Right cardiac atrium (tissue), 5 donors: ENCODE measurements around the gene ZNF236. TPM values are rescaled to one million over a fixed set of nuclear protein-coding genes. Genes with fewer than 3 reads are reported as not detected.
A peak's percentile ranks its signal among the peaks of the same experiment; 100 is the strongest.

ENCODE experiments used
- ATAC-seq, 2 donors: fragments of 200-7000 bp; cut with Tn5 transposase; one replicate each; pipeline versions ENCODE4 v1.8.0 to v1.9.1; 2020; ENCODE audit warnings: moderate library complexity in 2 of 2, mild to moderate bottlenecking in 1 of 2
- DNase-seq, 3 donors: peaks; one replicate each; pipeline ENCODE4 v3.0.0-alpha.2; 2020
- H3K27ac ChIP-seq: one replicate; pipeline ENCODE4 v1.5.1; 2013; ENCODE audit warnings: mild to moderate bottlenecking, low read length, control low read depth, moderate library complexity
- H3K27me3 ChIP-seq: one replicate; pipeline ENCODE4 v1.6.1; 2013; ENCODE audit not compliant: control insufficient read depth, insufficient read depth
- H3K4me1 ChIP-seq: one replicate; pipeline ENCODE4 v1.6.1; 2013; ENCODE audit warnings: low read length; ENCODE audit not compliant: control insufficient read depth, insufficient read depth
- H3K4me3 ChIP-seq: one replicate; pipeline ENCODE4 v1.5.1; 2013; ENCODE audit warnings: low read length, control low read depth
- H3K9me3 ChIP-seq: one replicate; pipeline ENCODE4 v1.6.1; 2013; ENCODE audit warnings: low read length; ENCODE audit not compliant: control insufficient read depth
- WGBS: extraction: QIAGEN DNeasy Blood & Tissue Kit; methylation state at CpG from one replicate; pipeline ENCODE4 v1.1.7; 2013; 5-methylcytosine and 5-hydroxymethylcytosine counted together
- intact Hi-C, 4 donors: fragments of 100-400 bp; cut with DNase I; formaldehyde crosslinking; loops; one replicate each; pipeline versions ENCODE4 v1.11.0 to v1.14.0; 2022 to 2023
- polyA plus RNA-seq: library from polyadenylated mRNA; stranded (reverse); fragments of 200-250 nt; gene quantifications from one replicate; pipeline ENCODE4 v1.2.3, GENCODE V29; 2013
- total RNA-seq, 4 donors: library from RNA; stranded (reverse); fragmentation: NEBNext Ultra II Directional; extraction: Animal tissue kit (Norgen Biotek cat#: 25700); gene quantifications; one replicate each; pipeline ENCODE4 v1.2.1, GENCODE V29; 2021
- donor health status: healthy with polysubstance abuse.
- donor health status: DM: no; HTN: yes; CAD: no.
- donor health status: DM: no; HTN: no; CAD: no.
- donor health status: DM: no; HTN: yes; CAD: no; lungs with severe emphysema.
- donor health status: DM: yes; HTN: yes; CAD: no.

The ZNF236 gene
- total and polyA plus RNA-seq, 5 donors, result 2.2 to 19.8 (median 16.9) TPM

- 95% methylated on average over 12 of the region's 12 CpGs for WGBS
- intact Hi-C loops, result no loop called here
- Histone ChIP-seq H3K27me3 (no peaks in the 10 kb centered on the region), H3K27ac (no peak overlapping the region), H3K4me1 (no peaks in the 10 kb centered on the region), H3K9me3 (no peaks in the 10 kb centered on the region), H3K4me3 (no peak overlapping the region)
- no peak for DNase-seq
- ATAC-seq, result no peak
Measured at GRCh38 chr18:76951456-76952247, 129.3 kb downstream of the ZNF236 start.

GRCh38 chr18:76952747-76953146 lies 130.4 kb downstream of the ZNF236 start:
- intact Hi-C loops, result no loop called here
- DNase-seq (no peak), ATAC-seq (no peak)
- H3K4me1 ChIP-seq, result no peaks in the 10 kb centered on the region
- no peaks in the 10 kb centered on the region for H3K27me3 ChIP-seq
- no peak overlapping the region for H3K4me3 ChIP-seq
- no peaks in the 10 kb centered on the region for H3K9me3 ChIP-seq
- no peak overlapping the region for H3K27ac ChIP-seq
- 85% methylated on average over 4 of the region's 4 CpGs for WGBS

- WGBS, result 44% methylated on average over 6 of the region's 6 CpGs
- intact Hi-C loops, result no loop called here
- H3K9me3 ChIP-seq, result no peaks in the 10 kb centered on the region
- no peaks in the 10 kb centered on the region for H3K4me1 ChIP-seq
- H3K4me3 ChIP-seq, result no peak overlapping the region
- peak in 1 of 3 donors; percentile 60 for DNase-seq
- ATAC-seq, result peak in 1 of 2 donors; percentile 31
- no peak overlapping the region for H3K27ac ChIP-seq
- H3K27me3 ChIP-seq, result no peaks in the 10 kb centered on the region
Measured at GRCh38 chr18:76953156-76953555, 130.8 kb downstream of the ZNF236 start.

GRCh38 chr18:76953583-76954233 lies 131.4 kb downstream of the ZNF236 start:
- intact Hi-C loops, result no loop called here
- WGBS, result 19% methylated on average over 12 of the region's 12 CpGs
- Histone ChIP-seq H3K27ac (no peak overlapping the region), H3K27me3 (no peaks in the 10 kb centered on the region), H3K4me3 (no peak overlapping the region), H3K9me3 (no peaks in the 10 kb centered on the region), H3K4me1 (no peaks in the 10 kb centered on the region)
- DNase-seq, result peak; percentile 80 to 94 (median 88)
- peak; percentile 78 to 81 for ATAC-seq

GRCh38 chr18:76955524-76956170 lies 133.3 kb downstream of the ZNF236 start:
- ATAC-seq (no peak), DNase-seq (peak in 1 of 3 donors; percentile 46)
- H3K4me1 ChIP-seq, result no peaks in the 10 kb centered on the region
- intact Hi-C loops, result no loop called here
- H3K4me3 ChIP-seq, result no peak overlapping the region
- WGBS, result 92% methylated on average over 28 of the region's 28 CpGs
- no peak overlapping the region for H3K27ac ChIP-seq
- H3K9me3 ChIP-seq, result no peaks in the 10 kb centered on the region
- H3K27me3 ChIP-seq, result no peaks in the 10 kb centered on the region

- no peaks in the 10 kb centered on the region for H3K27me3 ChIP-seq
Measured at GRCh38 chr18:76956648-76957047, 134.3 kb downstream of the ZNF236 start.

GRCh38 chr18:76957384-76958355 lies 135.3 kb downstream of the ZNF236 start:
- intact Hi-C loops, result no loop called here
- ATAC-seq (no peak), DNase-seq (no peak)
- 84% methylated on average over 18 of the region's 18 CpGs for WGBS
- H3K27me3 ChIP-seq, result no peaks in the 10 kb centered on the region
- H3K4me3 ChIP-seq, result no peak overlapping the region
- no peaks in the 10 kb centered on the region for H3K4me1 ChIP-seq
- H3K27ac ChIP-seq, result no peak overlapping the region
- no peaks in the 10 kb centered on the region for H3K9me3 ChIP-seq

More at GRCh38 chr18:76956648-76957047, 134.3 kb downstream of the ZNF236 start:
- H3K4me1 ChIP-seq, result no peaks in the 10 kb centered on the region
- WGBS, result 94% methylated on average over 11 of the region's 11 CpGs
- H3K9me3 ChIP-seq, result no peaks in the 10 kb centered on the region
- DNase-seq (no peak), ATAC-seq (no peak)
- no peak overlapping the region for H3K4me3 ChIP-seq
- intact Hi-C loops, result no loop called here
- no peak overlapping the region for H3K27ac ChIP-seq

- DNase-seq, result no peak
- peak; percentile 54 to 87 for ATAC-seq
Measured at GRCh38 chr18:76958692-76959341, 136.5 kb downstream of the ZNF236 start.

GRCh38 chr18:76959605-76960004 lies 137.2 kb downstream of the ZNF236 start:
- DNase-seq (no peak), ATAC-seq (no peak)
- 92% methylated on average over 8 of the region's 8 CpGs for WGBS
- intact Hi-C loops, result no loop called here
- Histone ChIP-seq H3K9me3 (no peaks in the 10 kb centered on the region), H3K27me3 (no peaks in the 10 kb centered on the region), H3K4me3 (no peak overlapping the region), H3K4me1 (no peaks in the 10 kb centered on the region), H3K27ac (no peak overlapping the region)

More at GRCh38 chr18:76958692-76959341, 136.5 kb downstream of the ZNF236 start:
- H3K27ac ChIP-seq, result no peak overlapping the region
- intact Hi-C loops, result no loop called here
- H3K4me3 ChIP-seq, result no peak overlapping the region
- H3K4me1 ChIP-seq, result no peaks in the 10 kb centered on the region
- WGBS, result 53% methylated on average over 16 of the region's 16 CpGs
- H3K27me3 ChIP-seq, result no peaks in the 10 kb centered on the region
- no peaks in the 10 kb centered on the region for H3K9me3 ChIP-seq

GRCh38 chr18:76960528-76961035 lies 138.2 kb downstream of the ZNF236 start:
- WGBS, result 97% methylated on average over 16 of the region's 16 CpGs
- intact Hi-C loops, result no loop called here
- ATAC-seq (no peak), DNase-seq (no peak)
- Histone ChIP-seq H3K27me3 (no peaks in the 10 kb centered on the region), H3K4me1 (no peaks in the 10 kb centered on the region), H3K9me3 (no peaks in the 10 kb centered on the region), H3K4me3 (no peak overlapping the region), H3K27ac (no peak overlapping the region)
